Mesothelial cell of epicardium (in vitro differentiated cells): ENCODE measurements around the gene MACROD2. TPM values are rescaled to one million over a fixed set of nuclear protein-coding genes. Genes with fewer than 3 reads are reported as not detected.

Source experiments
- DNase-seq, 2 experiments: peaks; one replicate each; pipeline ENCODE4 v3.0.0; 2021; ENCODE audit warnings: low spot score in 2 of 2; ENCODE audit not compliant: unreplicated experiment in 2 of 2
- H3K27ac Mint-ChIP-seq: 2 replicates; pipeline ENCODE4 v1.8.0; 2021; ENCODE audit warnings: mixed read lengths
- H3K27me3 Mint-ChIP-seq: 2 replicates; pipeline ENCODE4 v1.8.0; 2021; ENCODE audit warnings: low read depth, mixed read lengths
- H3K36me3 Mint-ChIP-seq: 2 replicates; pipeline ENCODE4 v1.8.0; 2021; ENCODE audit warnings: mixed read lengths
- H3K4me1 Mint-ChIP-seq: 2 replicates; pipeline ENCODE4 v1.8.0; 2021; ENCODE audit warnings: mixed read lengths
- H3K4me3 Mint-ChIP-seq: 2 replicates; pipeline ENCODE4 v1.8.0; 2021; ENCODE audit warnings: mild to moderate bottlenecking, moderate library complexity, mixed read lengths
- H3K9me3 Mint-ChIP-seq: 2 replicates; pipeline ENCODE4 v1.8.0; 2021; ENCODE audit warnings: mixed read lengths
- total RNA-seq: library from RNA; stranded (reverse); gene quantifications from 3 replicates; pipeline ENCODE4 v1.2.1, GENCODE V29; 2021
- TF ChIP-seq, protein P1 (sequence below): fragments of 200-600 bp; sonication (generic); IDR thresholded peaks from one replicate; pipeline ENCODE4 v1.5.0; 2021; ENCODE audit warnings: antibody characterized with exemption; ENCODE audit not compliant: unreplicated experiment

MACROD2 gene
- total RNA-seq, 1 donor from 2014 or later = 10.0 TPM

DNA sequence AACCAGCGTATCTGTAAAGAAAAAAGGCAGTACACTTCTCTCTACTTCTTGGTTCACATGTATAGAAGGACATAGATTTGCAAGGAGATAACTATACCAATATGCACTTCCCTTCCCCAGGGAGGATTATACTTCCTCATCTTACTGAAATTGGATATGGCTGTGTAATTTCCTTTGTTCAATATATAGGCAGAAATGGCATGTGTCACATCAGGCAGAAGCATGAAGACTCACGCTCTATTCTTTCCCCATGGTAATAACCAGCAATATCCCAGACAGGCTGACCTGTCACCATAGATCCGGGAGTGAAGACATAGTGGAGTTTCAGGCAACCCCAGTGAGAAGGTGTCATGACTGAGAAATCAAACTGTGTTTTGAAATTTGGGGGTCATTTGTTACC lies 2059.7 kb downstream of the MACROD2 start:
- Mint-ChIP-seq H3K36me3 (no peaks in the 10 kb centered on the region), H3K4me3 (no peak overlapping the region), H3K27me3 (no peaks in the 10 kb centered on the region), H3K27ac (no peak overlapping the region), H3K4me1 (peaks cover 4% of the 10 kb centered on the region), H3K9me3 (peaks cover 4% of the 10 kb centered on the region)
- TF ChIP-seq, protein P1, sequence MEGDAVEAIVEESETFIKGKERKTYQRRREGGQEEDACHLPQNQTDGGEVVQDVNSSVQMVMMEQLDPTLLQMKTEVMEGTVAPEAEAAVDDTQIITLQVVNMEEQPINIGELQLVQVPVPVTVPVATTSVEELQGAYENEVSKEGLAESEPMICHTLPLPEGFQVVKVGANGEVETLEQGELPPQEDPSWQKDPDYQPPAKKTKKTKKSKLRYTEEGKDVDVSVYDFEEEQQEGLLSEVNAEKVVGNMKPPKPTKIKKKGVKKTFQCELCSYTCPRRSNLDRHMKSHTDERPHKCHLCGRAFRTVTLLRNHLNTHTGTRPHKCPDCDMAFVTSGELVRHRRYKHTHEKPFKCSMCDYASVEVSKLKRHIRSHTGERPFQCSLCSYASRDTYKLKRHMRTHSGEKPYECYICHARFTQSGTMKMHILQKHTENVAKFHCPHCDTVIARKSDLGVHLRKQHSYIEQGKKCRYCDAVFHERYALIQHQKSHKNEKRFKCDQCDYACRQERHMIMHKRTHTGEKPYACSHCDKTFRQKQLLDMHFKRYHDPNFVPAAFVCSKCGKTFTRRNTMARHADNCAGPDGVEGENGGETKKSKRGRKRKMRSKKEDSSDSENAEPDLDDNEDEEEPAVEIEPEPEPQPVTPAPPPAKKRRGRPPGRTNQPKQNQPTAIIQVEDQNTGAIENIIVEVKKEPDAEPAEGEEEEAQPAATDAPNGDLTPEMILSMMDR = no peak
- no peak for DNase-seq

DNA sequence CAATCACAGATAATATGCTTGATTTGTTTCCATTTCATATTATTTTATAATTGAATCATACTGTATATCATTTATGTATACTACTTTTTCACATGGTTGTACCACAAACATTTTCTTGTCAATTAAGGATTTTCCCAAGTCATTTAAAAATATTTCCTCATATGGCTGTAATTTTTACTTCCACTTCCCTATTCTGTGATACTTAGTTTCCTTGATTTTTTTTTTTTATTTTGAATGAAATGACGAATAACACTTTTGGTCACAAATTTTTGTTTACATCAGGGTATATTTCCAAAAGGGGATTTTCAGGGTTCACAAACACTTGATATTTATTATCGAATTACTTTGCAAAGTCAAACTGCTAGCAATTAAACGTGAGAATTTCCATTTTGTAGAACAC lies 2062.3 kb downstream of the MACROD2 start:
- Mint-ChIP-seq H3K4me1 (peaks cover 11% of the 10 kb centered on the region), H3K27ac (no peak overlapping the region), H3K27me3 (no peaks in the 10 kb centered on the region), H3K36me3 (no peaks in the 10 kb centered on the region), H3K9me3 (peaks cover 8% of the 10 kb centered on the region), H3K4me3 (no peak overlapping the region)
- TF ChIP-seq, protein P1 = no peak
- DNase-seq = no peak

GRCh38 chr20:16058268-16058667 lies 2063.0 kb downstream of the MACROD2 start:
- H3K27ac Mint-ChIP-seq = no peak overlapping the region
- TF ChIP-seq, protein P1 = no peak
- no peak for DNase-seq
- no peaks in the 10 kb centered on the region for H3K27me3 Mint-ChIP-seq
- no peaks in the 10 kb centered on the region for H3K36me3 Mint-ChIP-seq
- H3K9me3 Mint-ChIP-seq = peaks cover 8% of the 10 kb centered on the region
- H3K4me1 Mint-ChIP-seq = peaks cover 17% of the 10 kb centered on the region
- H3K4me3 Mint-ChIP-seq = no peak overlapping the region

GRCh38 chr20:16059841-16060240 lies 2064.5 kb downstream of the MACROD2 start:
- TF ChIP-seq, protein P1 = no peak
- Mint-ChIP-seq H3K4me1 (peaks cover 30% of the 10 kb centered on the region), H3K27ac (no peak overlapping the region), H3K36me3 (no peaks in the 10 kb centered on the region), H3K4me3 (no peak overlapping the region), H3K9me3 (peaks cover 8% of the 10 kb centered on the region), H3K27me3 (no peaks in the 10 kb centered on the region)
- no peak for DNase-seq

- no peaks in the 10 kb centered on the region for H3K36me3 Mint-ChIP-seq
- DNase-seq = no peak
- TF ChIP-seq, protein P1 = no peak
- peaks cover 34% of the 10 kb centered on the region for H3K4me1 Mint-ChIP-seq
- peaks cover 8% of the 10 kb centered on the region for H3K9me3 Mint-ChIP-seq
- H3K4me3 Mint-ChIP-seq = no peak overlapping the region
- no peaks in the 10 kb centered on the region for H3K27me3 Mint-ChIP-seq
- H3K27ac Mint-ChIP-seq = peak overlapping the region; percentile 52
Observed at GRCh38 chr20:16061351-16061750, 2066.0 kb downstream of the MACROD2 start.
